AG09319 (cell line): ENCODE results near the gene MAK.
"Not testable (repeated sequence)": the region's sequence is repeated elsewhere in the genome, so short reads cannot be mapped to it uniquely, and the experiment has no call there.

ENCODE experiments used
- DNase-seq: peaks from one replicate; pipeline ENCODE4 v3.0.0-alpha.2; 2010; ENCODE audit warnings: low read depth; ENCODE audit errors: extremely low read depth
- TF ChIP-seq, protein P1 (sequence below): IDR thresholded peaks from 2 replicates; pipeline ENCODE4 v1.5.1; 2011; ENCODE audit warnings: low read depth, mild to moderate bottlenecking, inconsistent platforms, low read length, moderate library complexity

The MAK gene

DNA sequence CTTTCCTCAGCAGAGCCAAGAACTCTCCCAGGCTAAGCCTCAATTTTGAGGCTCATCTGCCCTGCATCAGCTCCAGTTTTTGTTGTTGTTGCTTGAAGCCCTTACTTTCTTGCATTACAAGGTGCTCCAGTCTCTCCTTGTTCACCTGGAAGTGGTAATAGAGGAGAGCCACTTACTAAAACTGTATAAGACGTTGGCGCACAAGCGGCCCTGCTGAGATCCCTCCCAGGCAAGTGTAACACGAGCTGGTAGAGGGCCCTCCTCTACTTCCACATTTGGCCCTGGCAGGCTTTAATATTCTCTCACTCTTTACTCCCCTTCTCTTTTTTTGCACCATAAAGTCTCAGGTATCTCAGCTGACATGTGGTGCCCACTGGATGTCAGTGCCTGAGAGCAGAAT lies 24.0 kb upstream of the MAK start:
- DNase-seq, result no peak
- TF ChIP-seq, protein P1, sequence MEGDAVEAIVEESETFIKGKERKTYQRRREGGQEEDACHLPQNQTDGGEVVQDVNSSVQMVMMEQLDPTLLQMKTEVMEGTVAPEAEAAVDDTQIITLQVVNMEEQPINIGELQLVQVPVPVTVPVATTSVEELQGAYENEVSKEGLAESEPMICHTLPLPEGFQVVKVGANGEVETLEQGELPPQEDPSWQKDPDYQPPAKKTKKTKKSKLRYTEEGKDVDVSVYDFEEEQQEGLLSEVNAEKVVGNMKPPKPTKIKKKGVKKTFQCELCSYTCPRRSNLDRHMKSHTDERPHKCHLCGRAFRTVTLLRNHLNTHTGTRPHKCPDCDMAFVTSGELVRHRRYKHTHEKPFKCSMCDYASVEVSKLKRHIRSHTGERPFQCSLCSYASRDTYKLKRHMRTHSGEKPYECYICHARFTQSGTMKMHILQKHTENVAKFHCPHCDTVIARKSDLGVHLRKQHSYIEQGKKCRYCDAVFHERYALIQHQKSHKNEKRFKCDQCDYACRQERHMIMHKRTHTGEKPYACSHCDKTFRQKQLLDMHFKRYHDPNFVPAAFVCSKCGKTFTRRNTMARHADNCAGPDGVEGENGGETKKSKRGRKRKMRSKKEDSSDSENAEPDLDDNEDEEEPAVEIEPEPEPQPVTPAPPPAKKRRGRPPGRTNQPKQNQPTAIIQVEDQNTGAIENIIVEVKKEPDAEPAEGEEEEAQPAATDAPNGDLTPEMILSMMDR, result no peak

DNA sequence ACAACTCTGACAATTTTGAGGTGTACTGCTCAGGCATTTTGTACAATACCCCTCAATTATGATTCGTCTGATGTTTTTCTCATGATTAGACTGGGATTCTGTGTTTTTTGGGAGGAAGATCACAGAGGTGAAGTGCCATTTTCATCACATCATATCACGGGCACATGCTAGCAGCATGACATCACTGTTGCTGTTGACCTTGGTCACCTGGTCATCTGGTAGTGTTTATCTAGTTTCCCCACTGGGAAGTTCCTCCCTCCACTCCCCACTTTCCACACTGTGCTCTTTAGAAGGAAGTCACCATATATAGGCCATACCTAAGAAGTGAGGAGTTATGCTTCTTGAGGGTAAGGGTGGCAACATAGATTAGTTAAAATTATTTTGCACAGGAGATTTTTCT lies 22.7 kb upstream of the MAK start:
- TF ChIP-seq, protein P1, result no peak
- no peak for DNase-seq

DNA sequence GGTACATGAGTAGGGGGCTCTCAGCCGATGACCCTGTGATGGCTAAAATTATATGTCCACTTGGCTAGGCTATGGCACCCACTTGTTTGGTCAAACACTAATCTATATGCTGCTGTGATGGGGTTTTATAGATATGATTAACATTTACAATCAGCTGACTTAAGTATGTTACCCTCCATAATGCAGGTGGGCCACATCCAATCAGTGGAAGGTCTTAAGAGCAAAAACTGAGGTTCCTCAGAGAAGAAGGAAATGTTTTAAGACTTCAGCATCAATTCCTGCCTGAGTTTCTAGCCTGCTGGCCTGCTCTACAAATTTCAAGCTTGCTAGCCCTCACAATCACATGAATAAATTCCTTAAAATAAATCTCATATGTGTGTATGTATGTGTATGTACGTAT lies 18.9 kb upstream of the MAK start:
- no peak for DNase-seq
- TF ChIP-seq, protein P1, result no peak

GRCh38 chr6:10854922-10855632 lies 16.7 kb upstream of the MAK start:
- no peak for DNase-seq
- TF ChIP-seq, protein P1, result no peak

DNA sequence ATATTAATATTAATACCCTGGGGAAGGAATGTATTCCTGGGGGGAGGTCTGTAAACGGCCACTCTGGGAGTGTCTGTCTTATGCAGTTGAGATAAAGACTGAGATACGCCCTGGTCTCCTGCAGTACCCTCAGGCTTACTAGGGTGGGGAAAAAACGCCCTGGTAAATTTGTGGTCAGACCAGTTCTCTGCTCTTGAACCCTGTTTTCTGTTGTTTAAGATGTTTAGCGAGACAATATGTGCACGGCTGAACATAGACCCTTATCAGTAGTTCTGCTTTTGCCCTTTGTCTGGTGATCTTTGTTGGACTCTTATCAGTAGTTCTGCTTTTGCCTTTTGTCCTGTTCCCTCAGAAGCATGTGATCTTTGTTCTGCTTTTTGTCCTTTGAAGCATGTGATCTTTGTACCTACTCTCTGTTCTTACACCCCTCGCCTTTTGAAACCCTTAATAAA lies 15.5 kb upstream of the MAK start:
- not testable (repeated sequence) for DNase-seq

GRCh38 chr6:10852361-10852960 lies 14.1 kb upstream of the MAK start:
- no peak for DNase-seq
- TF ChIP-seq, protein P1, result no peak

DNA sequence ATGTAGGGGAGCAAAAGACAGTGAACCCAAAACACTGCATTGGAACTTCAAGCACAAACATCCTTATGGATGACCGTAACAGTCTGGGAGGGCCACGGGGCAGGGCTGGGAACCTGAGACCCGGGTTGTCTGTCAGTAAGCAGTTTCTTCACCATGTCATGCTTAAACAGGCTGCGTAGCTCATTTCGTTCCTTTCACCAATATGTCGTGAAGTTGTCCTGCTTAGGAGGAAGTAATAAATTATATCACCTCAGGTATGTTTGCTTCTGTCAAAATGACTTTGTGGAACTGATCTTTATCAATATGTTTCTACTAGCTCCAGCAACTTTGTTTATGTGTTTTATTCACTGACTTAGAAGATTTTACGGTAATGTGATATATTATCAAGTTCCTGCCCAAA lies 12.4 kb upstream of the MAK start:
- TF ChIP-seq, protein P1, result no peak
- no peak for DNase-seq

DNA sequence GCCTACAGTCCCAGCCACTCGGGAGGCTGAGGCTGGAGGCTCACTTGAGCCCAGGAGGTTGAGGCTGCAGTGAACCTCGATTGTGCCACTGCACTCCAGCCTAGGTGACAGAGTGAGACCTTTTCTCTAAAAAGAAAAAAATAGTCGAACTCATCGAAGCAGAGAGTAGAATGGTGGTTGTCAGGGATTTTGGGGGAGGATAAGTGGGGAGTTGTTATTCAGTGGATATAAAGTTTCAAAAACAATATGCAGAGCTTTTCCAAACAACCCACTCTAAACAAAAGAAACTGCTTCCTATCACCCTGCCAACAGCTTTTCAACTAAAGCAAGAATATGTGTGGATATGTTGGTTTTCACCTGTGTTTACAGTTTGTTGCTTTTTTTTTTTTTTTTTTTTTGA lies 11.6 kb upstream of the MAK start:
- TF ChIP-seq, protein P1, result no peak
- DNase-seq, result no peak
